Tibial artery (tissue), 4 donors: ENCODE measurements around the gene NFATC4.
A peak's percentile ranks its signal among the peaks of the same experiment; 100 is the strongest.

ENCODE experiments used
- DNase-seq, 2 donors: peaks; one replicate each; pipeline ENCODE4 v3.0.0-alpha.2; 2019
- H3K27ac ChIP-seq, 2 donors: fragments of 200-600 bp; sonication (generic) in 1 of 2; 1 replicate in 1 of 2; 2 replicates in 1 of 2; pipeline ENCODE4 v1.5.1; 2018 to 2019; ENCODE audit warnings: mild to moderate bottlenecking in 1 of 2
- H3K27me3 ChIP-seq, 2 donors: fragments of 200-600 bp; sonication (generic) in 1 of 2; one replicate each; pipeline versions ENCODE4 v1.5.1 to v1.6.0; 2016 to 2019
- H3K36me3 ChIP-seq, 3 donors: fragments of 200-600 bp; sonication (generic) in 2 of 3; one replicate each; pipeline ENCODE4 v1.5.1; 2016 to 2019; ENCODE audit warnings: mild to moderate bottlenecking in 2 of 3
- H3K4me1 ChIP-seq, 4 donors: fragments of 200-600 bp; sonication (generic) in 2 of 4; 1 replicate in 3 of 4; 2 replicates in 1 of 4; pipeline ENCODE4 v1.5.1; 2016 to 2019
- H3K4me3 ChIP-seq, 2 donors: fragments of 200-600 bp; sonication (generic) in 1 of 2; 1 replicate in 1 of 2; 2 replicates in 1 of 2; pipeline ENCODE4 v1.5.1; 2018 to 2019; ENCODE audit warnings: mild to moderate bottlenecking in 2 of 2
- H3K9me3 ChIP-seq, 3 donors: fragments of 200-600 bp; sonication (generic) in 1 of 3; one replicate each; pipeline ENCODE4 v1.5.1; 2016 to 2019
- intact Hi-C: fragments of 100-400 bp; cut with DNase I; formaldehyde crosslinking; loops from one replicate; pipeline ENCODE4 v1.15.0; 2023; ENCODE audit warnings: low total_unique reads
- TF ChIP-seq, protein P1 (sequence below), 2 experiments: fragments of 200-600 bp in 1 of 2; fragments of 450-650 bp in 1 of 2; IDR thresholded peaks; one replicate each; pipeline ENCODE4 v1.5.1; 2017 to 2019; ENCODE audit warnings: antibody characterized with exemption in 2 of 2, mild to moderate bottlenecking in 1 of 2, moderate library complexity in 1 of 2

The NFATC4 gene

DNA sequence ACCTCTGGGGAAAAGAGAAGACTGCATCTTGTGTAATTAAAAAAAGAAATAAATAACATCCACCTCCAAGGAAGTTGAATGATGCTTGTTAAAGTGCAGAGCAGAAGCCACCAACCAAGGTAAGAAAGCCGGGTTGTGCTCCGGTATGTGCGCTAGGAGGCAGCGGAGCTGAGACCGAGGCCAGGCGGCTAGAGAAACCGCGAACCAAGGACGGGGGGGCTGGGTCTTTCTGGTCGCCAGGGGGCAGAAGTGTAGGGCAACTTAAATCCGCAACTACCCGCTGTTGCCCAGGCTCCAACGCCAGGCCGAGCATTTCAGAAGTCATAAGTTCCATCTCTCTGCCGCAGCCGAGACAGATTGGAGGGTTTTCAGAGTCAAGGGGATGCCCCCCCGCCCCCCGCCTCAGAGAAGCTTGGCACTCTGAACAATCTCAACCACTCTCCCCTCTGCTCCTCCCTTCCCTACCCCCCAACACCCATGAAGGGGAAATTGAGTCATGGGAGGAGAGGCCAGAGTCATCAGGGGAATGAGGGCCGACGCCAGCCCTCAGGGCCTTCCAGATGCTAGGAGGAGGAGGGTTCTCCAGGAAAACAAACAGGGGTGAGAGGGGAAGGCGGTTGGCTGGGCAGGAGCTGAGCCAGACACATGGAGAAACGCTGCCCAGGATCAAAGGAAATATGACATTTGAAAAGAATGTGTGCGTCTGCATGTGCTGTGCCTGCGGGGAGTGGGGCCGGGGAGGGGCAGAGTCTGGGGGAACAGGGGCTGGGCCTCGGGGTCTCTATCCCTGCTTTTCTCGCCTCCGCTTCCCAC lies 2.2 kb upstream of the NFATC4 start:
- Histone ChIP-seq H3K27me3 (no peaks in the 10 kb centered on the region), H3K27ac (peak overlapping the region; percentile 97 to 98), H3K9me3 (no peaks in the 10 kb centered on the region), H3K4me3 (peak overlapping the region; percentile 74 to 84), H3K36me3 (peaks cover 0 to 4% (median 0%) of the 10 kb centered on the region in 3 donors), H3K4me1 (peaks cover 0 to 32% (median 20%) of the 10 kb centered on the region in 4 donors)
- peak; percentile 86 to 93 for DNase-seq
- TF ChIP-seq, protein P1, sequence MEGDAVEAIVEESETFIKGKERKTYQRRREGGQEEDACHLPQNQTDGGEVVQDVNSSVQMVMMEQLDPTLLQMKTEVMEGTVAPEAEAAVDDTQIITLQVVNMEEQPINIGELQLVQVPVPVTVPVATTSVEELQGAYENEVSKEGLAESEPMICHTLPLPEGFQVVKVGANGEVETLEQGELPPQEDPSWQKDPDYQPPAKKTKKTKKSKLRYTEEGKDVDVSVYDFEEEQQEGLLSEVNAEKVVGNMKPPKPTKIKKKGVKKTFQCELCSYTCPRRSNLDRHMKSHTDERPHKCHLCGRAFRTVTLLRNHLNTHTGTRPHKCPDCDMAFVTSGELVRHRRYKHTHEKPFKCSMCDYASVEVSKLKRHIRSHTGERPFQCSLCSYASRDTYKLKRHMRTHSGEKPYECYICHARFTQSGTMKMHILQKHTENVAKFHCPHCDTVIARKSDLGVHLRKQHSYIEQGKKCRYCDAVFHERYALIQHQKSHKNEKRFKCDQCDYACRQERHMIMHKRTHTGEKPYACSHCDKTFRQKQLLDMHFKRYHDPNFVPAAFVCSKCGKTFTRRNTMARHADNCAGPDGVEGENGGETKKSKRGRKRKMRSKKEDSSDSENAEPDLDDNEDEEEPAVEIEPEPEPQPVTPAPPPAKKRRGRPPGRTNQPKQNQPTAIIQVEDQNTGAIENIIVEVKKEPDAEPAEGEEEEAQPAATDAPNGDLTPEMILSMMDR (IDR thresholded peaks at IDR 0.05): peak; percentile 85 to 87
- intact Hi-C loops: loop anchor here (2.0 kb wide), 1 partner anchor 65 kb away; no protein-coding TSS in a partner anchor

DNA sequence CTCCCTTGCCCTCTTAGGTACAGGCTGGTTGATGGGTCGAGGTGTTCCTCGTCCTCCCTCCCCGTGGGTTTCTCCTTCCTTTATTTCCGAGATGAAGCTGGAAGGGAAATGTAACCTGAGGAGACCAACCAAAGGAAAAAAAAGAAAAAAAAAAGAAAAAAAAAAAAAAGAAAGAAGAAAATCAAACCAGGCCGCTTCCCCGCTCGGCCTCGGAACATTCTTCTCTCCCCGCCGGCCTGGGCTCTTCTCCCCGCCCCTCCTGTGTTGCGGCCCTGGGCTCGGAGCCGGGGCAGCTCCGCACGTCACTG lies 1.6 kb upstream of the NFATC4 start:
- Histone ChIP-seq H3K4me1 (peaks cover 0 to 32% (median 20%) of the 10 kb centered on the region in 4 donors), H3K27me3 (no peaks in the 10 kb centered on the region), H3K4me3 (peak overlapping the region; percentile 74 to 84), H3K36me3 (peaks cover 0 to 4% (median 0%) of the 10 kb centered on the region in 3 donors), H3K9me3 (no peaks in the 10 kb centered on the region), H3K27ac (peak overlapping the region; percentile 97 to 98)
- DNase-seq: no peak
- intact Hi-C loops: loop anchor here (2.0 kb wide), 1 partner anchor 64 kb away; no protein-coding TSS in a partner anchor
- TF ChIP-seq, protein P1 (IDR thresholded peaks at IDR 0.05): no peak

DNA sequence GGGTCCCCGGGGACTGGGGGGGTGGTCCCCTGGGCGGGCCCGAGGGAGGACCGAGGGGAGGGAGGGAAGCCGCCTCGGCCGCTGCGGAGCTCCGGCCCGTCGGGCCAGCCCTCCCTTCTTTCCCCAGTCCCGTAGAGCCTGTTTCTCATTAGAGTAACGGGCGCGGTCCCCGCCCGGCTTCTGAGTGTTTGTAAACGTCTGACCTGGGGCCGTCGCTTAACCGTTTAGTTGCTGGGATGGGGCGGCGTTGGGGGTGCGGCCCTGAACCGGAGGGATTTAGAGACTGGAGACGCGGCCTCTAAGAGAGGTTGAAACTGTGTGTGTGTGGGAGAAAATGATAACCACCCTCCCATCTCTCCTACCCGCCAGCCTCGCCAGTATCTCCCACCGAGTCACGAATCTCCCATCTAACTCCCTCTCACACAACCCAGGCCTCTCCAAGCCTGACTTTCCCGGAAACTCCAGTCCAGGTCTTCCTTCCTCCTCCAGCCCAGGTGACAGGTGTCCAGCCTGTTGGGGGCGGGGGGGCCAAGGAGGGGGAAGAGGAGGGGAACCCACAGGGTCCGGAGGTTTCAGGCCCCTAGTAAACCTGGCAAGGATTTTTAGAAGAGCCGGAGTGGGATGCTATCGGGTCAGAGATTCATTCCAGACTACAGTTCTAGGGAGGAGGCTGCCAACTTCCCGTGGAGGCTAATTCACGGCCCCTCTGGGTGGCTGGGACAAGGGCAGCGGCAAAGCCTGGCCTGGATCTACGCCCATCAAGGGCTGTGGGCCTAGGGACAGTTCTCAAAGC lies 1.1 kb upstream of the NFATC4 start:
- H3K4me3 ChIP-seq: peak overlapping the region; percentile 74 to 84
- peaks cover 0 to 32% (median 20%) of the 10 kb centered on the region in 4 donors for H3K4me1 ChIP-seq
- H3K9me3 ChIP-seq: no peaks in the 10 kb centered on the region
- H3K27ac ChIP-seq: peak overlapping the region; percentile 97 to 98
- intact Hi-C loops: loop anchor here (2.0 kb wide), 1 partner anchor 64 kb away; no protein-coding TSS in a partner anchor
- H3K27me3 ChIP-seq: no peaks in the 10 kb centered on the region
- TF ChIP-seq, protein P1 (IDR thresholded peaks at IDR 0.05): no peak
- DNase-seq: peak; percentile 90 to 98
- peaks cover 0 to 4% (median 2%) of the 10 kb centered on the region in 3 donors for H3K36me3 ChIP-seq

DNA sequence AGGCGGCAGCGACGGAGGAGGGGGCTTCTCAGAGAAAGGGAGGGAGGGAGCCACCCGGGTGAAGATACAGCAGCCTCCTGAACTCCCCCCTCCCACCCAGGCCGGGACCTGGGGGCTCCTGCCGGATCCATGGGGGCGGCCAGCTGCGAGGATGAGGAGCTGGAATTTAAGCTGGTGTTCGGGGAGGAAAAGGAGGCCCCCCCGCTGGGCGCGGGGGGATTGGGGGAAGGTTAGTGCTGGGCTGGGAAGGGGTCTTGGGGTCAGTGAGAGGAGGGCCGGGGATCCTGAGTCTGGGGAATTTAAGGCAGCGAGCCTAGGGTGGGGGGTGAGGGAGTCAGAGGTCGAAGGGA lies 203 bp downstream of the NFATC4 start:
- intact Hi-C loops: no loop called here
- no peaks in the 10 kb centered on the region for H3K27me3 ChIP-seq
- H3K27ac ChIP-seq: peak overlapping the region; percentile 97 to 98
- H3K4me1 ChIP-seq: peaks cover 0 to 43% (median 27%) of the 10 kb centered on the region in 4 donors
- TF ChIP-seq, protein P1 (IDR thresholded peaks at IDR 0.05): no peak
- peaks cover 0 to 14% (median 14%) of the 10 kb centered on the region in 3 donors for H3K36me3 ChIP-seq
- peak overlapping the region; percentile 74 to 84 for H3K4me3 ChIP-seq
- no peaks in the 10 kb centered on the region for H3K9me3 ChIP-seq
- no peak for DNase-seq

DNA sequence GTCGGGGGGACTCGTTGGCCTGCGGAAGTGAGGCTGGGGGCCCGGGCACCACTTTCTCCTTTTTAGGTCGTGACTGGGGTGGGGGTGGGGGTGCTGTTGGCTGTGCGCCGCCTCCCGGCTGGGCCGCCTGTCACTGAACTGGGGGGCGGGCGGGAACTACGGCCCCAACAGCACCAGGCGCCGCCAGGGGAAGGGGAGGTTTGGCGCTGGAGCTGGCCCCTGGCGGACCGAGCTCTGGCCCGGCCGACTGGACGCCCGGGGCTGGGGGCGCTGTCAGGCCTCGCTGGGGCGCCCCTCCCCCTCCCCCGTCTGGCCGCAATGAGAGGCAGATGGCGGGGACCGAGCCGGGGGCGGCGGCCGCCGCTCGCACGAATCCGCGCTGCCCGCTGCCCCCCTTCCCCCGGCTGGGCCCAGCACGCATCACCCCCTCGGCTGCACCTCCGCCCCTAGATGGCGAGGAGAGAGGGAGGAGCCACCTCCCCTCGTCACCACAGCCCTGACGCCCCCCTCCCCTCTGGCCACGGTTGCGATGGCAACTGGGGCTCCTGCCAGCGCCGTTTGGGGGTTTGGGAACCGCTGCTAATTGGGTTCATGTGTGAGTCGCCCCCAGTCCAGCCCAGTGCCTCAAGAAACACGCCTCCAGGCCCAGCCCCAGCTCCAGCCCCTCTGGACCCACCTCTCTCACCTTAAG lies 723 bp downstream of the NFATC4 start:
- TF ChIP-seq, protein P1 (IDR thresholded peaks at IDR 0.05): peak in 1 of 2 experiments; percentile 5
- peak; percentile 46 to 81 for DNase-seq
- H3K4me3 ChIP-seq: peak overlapping the region; percentile 74 to 84
- no peaks in the 10 kb centered on the region for H3K27me3 ChIP-seq
- peak overlapping the region; percentile 97 to 98 for H3K27ac ChIP-seq
- intact Hi-C loops: no loop called here
- H3K9me3 ChIP-seq: no peaks in the 10 kb centered on the region
- peaks cover 0 to 43% (median 27%) of the 10 kb centered on the region in 4 donors for H3K4me1 ChIP-seq
- H3K36me3 ChIP-seq: peaks cover 4 to 20% (median 19%) of the 10 kb centered on the region in 3 donors
